LNCAP (cell line): ENCODE measurements around the gene GLIS1.

Experiments
- TF ChIP-seq, protein P1 (sequence below): fragments of 450-650 bp; IDR thresholded peaks from 2 replicates; pipeline ENCODE4 v1.5.1; 2017; ENCODE audit warnings: mild to moderate bottlenecking

Gene GLIS1

DNA sequence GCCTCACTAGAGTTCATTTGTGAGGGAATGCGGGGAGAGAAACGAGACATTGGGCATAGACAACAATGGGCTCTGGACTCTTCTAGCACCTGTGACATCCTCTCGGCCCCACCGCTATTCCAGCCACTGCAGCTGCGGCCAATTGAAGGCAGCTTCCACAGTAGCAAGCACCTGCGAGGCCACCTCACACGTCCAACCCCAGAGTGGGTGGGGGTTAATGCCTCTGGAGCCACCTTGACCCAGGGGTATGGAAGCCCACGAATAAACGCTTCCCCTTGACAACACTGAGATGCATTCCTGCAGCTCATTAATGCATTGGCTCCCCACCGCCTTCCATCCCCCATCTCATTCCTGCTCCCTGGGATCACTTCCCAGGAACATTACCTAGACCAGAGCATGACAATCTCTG is 104.4 kb downstream of the GLIS1 start:
- TF ChIP-seq, protein P1, sequence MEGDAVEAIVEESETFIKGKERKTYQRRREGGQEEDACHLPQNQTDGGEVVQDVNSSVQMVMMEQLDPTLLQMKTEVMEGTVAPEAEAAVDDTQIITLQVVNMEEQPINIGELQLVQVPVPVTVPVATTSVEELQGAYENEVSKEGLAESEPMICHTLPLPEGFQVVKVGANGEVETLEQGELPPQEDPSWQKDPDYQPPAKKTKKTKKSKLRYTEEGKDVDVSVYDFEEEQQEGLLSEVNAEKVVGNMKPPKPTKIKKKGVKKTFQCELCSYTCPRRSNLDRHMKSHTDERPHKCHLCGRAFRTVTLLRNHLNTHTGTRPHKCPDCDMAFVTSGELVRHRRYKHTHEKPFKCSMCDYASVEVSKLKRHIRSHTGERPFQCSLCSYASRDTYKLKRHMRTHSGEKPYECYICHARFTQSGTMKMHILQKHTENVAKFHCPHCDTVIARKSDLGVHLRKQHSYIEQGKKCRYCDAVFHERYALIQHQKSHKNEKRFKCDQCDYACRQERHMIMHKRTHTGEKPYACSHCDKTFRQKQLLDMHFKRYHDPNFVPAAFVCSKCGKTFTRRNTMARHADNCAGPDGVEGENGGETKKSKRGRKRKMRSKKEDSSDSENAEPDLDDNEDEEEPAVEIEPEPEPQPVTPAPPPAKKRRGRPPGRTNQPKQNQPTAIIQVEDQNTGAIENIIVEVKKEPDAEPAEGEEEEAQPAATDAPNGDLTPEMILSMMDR: no peak

DNA sequence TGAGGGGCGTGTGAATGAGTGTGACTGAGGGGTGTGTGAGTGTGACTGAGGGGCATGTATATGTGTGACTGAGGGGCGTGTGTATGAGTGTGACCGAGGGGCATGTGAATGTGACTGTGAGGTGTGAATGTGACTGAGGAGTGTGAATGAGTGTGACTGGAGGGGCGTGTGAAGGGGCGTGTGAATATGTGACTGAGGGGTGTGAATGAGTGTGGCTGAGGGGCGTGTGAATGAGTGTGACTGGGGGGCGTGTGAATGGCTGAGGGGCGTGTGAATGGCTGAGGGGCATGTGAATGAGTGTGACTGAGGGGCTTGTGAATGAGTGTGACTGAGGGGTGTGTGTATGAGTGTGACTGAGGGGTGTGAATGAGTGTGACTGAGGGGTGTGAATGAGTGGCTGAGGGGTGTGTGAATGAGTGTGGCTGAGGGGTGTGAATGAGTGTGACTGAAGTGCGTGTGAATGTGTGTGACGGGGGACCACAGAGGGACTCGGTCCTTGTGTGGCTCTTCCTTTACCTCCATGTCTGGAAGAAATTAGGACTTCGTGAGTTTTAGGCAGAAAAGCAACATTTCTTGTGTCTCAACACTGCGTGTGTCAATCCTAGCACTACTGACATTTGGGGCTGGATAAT is 105.8 kb downstream of the GLIS1 start:
- TF ChIP-seq, protein P1: no peak

DNA sequence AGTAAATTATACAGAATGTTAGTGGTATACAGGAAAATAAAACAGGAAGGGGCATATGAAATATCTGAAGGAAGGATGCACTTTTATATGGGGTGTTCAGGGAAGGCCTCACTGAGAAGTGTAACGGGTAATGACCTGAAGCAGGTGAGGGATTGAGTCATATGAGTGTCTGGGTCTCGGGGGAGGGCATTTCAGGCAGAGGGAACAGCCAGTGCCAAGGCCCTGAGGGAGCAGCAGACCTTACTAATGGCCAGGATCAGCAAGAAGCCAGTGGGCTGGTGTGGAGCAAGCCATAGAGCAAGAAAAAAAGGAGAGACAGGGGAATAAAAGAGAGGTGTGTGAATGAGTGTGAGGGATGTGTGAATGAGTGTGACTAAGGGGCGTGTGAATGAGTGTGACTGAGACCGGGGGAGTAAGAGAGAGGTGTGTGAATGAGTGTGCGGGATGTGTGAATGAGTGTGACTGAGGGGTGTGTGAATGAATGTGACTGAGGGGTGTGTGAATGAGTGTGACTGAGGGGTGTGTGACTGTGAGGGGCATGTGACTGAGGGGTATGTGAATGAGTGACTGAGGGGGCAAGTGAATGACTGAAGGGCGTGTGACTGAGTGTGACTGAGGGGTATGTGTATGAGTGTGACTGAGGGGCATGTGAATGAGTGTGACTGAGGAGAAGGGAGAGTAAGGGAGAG is 107.2 kb downstream of the GLIS1 start:
- TF ChIP-seq, protein P1: no peak

DNA sequence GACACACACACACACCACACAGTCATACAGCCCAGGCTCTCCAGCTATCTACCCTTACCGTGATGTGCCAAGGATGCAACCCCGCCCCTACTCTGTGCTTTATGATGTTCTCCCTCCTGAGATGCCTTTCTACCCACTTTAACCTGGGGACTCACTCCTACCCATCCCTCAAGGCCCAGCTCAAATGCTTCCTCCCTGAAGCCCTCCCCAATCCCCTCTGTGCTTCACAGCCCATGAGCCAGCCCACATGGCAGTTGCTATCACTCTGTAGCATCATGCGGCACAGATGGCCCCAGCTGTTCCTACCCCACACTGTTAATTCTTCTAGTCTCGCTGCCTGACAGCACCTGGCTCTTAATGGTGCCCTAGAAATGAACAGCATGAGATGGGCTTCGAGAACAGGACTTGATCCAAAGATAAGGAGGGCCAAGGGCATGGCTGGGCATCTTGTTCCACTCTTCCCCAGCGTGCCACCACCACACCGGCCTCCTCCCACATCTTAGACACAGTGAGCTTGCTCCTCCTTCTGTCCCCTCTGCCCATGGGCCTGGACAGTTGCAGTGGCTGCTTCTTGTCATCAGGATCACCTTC is 109.8 kb downstream of the GLIS1 start:
- TF ChIP-seq, protein P1: no peak

DNA sequence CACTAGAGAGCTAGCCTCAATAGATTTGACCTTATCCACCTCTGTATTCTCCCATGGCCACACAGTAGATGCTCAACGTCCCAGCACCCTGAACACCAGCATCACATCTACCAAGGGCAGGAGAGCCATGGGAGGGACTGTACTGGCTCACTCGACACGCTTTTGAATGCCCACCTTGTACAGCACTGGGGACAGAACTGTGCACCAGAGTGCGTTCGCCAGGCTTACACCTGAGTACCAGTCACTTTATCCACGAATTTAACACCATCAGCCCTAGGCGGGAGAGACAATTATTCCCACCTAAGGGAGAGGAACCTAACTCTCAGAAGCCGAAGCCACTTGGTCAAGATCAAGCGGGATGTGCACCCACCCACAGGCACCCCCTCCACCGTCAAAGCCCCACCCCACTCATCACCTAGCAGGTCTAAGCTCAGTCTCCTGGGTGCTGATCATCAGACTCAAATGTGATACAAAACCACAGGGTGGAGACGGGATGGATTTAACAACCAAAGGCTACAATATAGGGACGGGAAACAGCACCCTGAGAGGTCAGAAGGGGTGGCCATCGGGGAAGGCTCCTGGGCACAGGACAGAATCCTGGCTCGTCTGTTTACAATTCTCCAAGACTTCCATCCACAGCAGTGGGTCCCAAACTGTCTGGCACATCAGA is 110.5 kb downstream of the GLIS1 start:
- TF ChIP-seq, protein P1: no peak

DNA sequence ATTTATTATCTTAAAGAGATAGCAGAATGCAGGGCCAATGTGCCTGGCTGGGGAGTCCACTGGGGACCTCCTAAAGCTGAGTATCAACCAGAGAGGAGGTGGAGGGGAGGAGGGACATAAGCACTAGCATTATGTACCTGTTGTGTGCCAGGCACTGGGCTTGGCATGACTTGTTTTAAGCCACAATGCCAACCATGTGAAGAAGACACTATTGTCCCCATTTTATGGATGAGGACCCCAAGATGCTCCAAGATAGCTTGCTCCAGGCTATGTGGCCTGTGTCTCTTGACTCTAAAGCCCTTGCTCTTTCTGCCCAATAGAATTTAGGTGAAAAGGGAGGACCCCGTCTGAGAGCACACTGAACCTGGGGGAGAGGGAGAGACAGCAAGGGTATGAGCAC is 111.3 kb downstream of the GLIS1 start:
- TF ChIP-seq, protein P1: no peak

DNA sequence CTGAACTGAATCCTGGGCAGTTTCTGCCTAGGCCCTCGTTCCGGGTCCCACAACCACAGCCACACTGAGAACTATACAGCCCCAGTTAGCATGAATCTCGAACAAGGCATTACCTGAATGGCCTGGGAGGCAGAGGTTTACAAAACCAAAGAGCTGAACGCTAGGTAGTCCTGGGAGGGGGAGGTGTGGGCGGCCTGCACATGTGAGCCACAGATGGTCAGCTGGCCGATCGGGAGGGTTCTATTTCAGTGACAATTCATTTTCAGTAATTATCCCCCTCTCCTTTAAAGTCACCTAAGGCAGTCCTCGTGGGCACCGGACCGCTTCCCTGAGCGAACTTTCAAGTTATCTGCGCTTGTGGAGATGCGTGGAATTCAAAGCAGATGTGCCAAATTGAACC is 111.9 kb downstream of the GLIS1 start:
- TF ChIP-seq, protein P1: no peak
